Hematopoietic multipotent progenitor cell treated with erythropoietin and hydrocortisone succinate and interleukin-3 and kit ligand, for 17 days (in vitro differentiated cells): ENCODE results near the gene SCAMP5.

Experiments used
- DNase-seq: peaks from one replicate; pipeline ENCODE4 v3.0.0-alpha.2; 2015; ENCODE audit warnings: low spot score

SCAMP5 gene

DNA sequence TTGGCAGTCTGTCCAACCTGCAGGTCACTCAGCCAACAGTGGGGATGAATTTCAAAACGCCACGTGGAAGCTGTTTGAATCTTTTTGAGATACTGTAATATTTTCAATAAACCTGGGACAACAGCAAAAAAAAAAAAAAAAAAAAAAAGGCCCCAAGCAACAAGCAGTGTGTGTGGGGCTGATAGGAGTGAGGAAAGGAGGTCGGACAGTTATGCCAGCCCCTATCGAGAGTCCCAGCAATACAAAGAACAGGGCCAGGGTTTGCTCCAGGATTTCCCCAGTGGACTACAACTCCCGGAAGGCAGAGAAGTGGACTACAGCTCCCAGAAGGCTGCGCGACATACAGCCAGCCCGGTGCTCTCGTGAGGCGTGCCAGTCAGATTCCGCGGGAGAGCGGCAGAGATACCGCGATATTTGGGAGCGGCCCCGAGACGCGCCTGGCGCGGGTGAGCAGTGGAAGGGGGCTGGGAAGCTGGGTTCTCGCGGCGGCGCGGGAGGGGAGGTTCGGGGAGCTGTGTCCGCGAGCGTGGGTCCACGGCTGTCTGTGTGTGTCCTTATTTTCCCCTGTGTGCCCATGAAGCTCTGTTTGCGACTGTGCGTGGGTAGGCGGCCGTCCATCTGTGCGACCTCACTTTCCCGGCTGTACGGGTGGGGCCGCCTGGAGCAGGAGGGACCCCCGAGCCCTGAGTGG, 28.0 kb downstream of the SCAMP5 start, which contains the start of gene PPCDC:
PPCDC (plus strand) TSS at position 410 of the 691 bp plus-strand sequence. CDS start 4,729 bp downstream, outside the sequence.
- DNase-seq = peak; percentile 93

DNA sequence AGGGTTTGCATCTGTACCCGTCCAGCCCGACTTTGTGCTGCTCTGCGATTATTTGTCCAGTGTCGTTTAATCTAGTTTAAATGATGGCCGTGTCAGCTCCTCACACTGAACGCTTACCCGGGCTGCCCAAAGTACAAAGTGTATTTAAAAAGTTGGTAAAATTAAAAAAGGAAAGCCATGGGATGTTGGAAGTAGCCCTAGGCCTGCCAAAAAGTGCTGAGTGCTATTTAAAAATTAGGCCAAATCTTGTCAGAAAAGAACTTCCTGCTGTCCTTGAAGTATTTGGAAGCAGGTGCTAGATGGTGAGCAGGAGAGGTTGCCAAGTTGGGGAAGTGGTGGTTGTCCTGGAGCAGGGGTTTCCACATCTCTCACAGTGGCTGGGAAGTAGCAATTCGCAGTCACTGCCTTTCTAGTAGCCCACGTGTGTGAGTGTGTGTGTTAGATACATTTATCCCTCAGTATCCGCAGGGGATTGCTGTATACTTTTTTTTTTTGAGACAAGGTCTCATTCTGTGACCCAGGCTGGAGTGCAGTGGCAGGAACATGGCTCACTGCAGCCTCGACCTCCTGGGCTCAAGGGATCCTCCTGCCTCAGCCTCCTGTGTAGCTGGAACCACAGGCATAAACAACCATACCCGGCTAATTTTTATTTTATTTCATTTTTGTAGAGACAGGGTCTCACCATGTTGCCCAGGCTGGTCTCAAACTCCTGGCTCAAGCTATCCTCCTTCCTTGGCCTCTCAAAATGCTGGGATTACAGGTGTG, 28.7 kb downstream of the SCAMP5 start:
- no peak for DNase-seq

DNA sequence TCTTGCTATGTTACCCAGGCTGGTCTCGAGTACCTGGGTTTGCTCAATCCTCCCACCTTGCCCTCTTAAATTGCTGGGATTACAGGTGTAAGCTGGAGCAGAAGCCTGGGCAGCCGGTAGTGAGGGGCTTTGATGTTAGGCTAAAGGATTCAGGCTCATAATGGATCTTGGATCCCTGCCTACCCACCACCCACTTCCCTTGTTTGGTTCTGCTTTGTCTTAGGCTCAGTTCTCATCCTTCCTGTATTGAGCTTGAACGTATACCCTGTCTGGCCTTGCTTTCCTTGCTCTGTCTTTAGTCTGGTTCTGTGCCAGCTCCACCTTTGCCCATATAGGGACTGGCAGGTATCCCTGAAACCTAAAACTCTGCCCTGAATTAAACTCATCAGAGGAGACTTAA, 29.7 kb downstream of the SCAMP5 start:
- DNase-seq = no peak

DNA sequence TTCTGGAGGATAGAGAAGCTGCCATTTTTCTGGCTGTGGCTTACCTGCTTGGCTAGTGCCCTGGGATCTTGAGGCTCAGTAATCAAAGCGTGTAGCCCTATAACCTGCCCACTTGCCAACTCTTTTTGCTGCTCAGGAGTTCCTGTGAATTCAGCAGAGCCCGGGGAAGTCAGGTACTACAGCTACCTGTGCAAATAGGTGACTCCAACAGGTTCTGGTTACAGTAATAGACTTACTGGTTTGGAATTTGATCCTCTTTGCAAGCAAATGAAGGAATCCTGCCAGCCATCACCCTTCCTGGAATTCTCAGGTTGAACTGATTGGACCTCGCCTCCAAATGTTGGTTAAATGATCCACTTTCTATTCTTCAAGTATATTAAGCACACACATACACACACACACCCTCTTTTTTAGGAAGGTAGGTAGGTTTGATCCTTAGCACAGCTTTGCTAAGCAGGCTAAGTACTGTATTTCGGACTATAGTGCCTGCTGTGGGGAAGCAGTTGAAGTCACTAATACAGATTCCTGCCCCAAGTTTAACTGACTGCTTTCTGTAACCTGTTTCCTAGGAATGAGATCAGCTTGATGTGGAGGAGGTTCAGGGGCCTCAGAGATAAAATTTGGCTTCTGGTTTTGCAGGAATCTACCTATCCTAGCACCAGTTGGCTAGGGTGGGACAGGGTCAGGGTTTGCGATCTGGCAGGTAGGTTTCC, 30.3 kb downstream of the SCAMP5 start:
- DNase-seq = no peak

DNA sequence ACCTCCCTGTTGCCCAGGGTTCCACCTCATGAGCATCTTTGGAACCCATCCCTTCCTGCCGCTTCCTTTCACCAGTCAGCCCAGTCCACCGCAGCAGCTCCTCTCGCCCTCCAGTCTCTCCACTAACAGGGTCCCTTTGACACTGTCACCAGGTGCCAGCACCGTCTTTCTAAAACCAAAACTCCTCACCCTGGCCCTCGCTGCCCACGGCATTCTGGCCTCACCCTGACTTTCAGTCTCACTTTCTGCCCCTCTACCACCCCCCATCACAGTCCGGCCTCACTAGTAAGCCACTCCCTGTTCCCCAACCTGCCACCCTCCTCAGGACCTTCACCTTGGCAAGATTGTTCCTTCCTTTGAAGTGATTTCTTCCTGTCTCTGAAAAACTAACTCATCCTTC, 32.2 kb downstream of the SCAMP5 start:
- DNase-seq = no peak

DNA sequence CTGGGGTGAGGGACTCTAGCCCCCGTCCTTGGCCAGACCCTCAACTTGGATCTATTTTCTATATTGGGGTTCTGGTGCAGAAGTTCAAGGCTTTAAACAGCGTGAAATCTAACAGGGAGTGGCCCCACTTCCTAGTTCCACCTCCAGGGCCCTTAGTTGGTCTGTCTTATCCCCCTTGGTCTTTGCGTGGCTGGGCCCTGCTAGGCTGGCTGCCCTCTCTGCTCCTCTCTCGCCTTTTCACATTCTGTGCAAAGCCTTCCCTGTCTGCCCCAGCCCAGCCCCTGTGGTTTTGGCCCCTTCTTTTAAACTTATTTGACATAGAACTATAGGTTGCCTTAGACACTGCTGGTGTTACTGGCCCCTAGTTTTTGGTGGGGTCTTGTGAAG, 33.6 kb downstream of the SCAMP5 start:
- DNase-seq = no peak

DNA sequence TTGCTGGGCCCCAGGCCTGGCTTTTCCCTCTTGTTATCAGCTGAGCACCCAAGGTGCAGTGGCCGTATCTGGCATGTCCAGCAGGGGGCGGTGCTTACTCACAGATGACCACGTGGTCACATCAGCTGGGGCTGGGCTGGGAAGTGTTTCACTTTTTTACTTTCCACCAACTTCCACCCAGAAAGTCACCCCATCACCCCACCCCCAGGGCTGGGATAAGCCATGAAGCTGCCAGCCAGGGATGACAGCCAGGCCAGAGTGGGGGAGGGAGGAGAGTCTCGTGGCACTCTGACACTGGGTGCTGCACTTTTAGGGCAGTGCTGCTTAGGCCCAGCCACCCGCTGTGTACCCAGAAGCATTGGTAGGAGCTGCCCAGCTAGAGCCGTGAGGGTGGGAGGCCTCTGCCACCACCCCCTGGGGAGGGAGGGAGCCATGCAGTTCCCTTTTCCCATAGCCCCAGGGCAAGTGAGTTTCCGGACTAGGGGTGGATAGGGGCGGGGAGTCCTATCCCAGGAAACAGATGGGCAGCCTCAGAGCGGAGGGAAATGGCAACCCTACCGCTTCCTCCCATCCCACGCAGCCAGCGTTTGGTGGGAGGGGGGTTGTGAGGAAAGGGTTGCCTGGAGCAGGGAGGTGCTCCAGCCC, 34.1 kb downstream of the SCAMP5 start:
- DNase-seq = peak; percentile 92

DNA sequence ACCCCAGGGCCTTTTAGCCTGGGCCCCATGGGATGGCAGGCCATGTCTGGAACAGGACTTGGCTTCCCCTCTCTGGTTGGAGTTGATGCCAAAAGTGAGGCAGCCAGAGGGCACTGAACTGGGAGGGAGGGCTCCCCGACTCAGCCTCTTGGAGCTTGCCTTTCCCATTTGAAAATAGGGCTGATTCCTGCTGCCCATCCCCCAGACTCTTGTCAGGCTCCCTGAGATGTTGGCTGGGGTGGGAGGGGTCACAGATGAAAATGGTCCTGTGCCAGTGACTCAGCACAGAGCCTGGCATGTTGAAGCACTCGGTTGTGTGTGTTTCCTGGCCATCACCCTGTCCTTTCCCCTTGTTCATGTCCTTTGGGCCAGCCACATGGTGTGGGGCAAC, 34.7 kb downstream of the SCAMP5 start:
- no peak for DNase-seq

DNA sequence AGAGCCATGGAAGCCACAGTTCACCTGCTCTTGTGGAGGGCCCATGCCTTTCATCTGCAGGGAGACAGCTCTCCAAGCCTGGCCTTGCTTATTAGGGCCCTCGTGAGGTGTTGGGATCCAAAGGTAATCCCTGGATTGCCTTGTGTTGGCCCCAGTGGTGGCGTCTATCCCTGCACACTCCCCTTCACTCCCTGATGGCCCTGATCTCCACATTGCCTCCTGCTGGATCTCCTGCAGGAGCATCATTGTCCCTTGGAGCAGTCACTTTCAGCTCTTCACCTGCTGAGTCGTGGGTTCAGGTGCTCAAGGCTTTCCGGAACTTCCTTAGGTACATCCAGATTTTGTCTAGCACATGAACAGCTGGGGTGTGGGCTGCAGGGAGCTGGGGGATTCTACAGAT, 35.1 kb downstream of the SCAMP5 start:
- DNase-seq = no peak

DNA sequence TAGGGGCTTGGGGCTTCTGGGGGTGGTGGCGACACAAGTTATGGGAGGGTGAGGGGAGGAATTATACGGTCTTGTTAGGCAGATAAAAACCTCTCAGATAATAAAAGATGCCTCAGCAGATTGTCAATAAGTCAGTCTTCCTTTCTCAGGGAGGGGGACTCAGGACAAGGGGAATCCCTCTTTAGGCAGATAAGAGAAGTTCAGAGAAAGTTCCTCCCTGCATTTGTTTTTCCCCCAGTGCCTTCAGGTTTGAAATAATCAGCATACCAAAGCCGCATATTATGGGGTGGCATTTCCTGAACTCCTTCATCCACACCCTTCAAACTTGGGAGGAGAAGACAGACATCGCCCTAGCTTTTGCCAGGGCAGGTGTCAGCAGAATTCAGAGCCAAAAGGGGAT, 36.5 kb downstream of the SCAMP5 start:
- DNase-seq = no peak

DNA sequence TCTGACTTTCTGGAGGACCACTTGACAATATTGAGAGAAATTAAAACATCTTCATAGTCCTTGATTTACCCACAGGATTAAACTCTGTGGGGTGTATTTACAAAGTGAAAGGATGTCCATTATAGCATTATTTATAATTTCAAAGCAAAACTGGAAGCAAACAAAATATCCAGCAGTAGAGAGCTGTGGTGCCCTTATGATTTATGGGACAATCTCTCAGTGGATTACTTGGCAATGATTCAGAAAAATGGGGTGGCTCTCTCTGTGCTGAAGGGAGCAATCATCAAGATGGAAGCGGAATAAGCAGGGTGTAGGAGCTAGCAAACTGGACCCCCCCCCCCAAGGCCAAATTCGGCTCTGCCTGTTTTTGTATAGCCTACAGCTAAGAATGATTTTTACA, 37.0 kb downstream of the SCAMP5 start:
- DNase-seq = no peak

DNA sequence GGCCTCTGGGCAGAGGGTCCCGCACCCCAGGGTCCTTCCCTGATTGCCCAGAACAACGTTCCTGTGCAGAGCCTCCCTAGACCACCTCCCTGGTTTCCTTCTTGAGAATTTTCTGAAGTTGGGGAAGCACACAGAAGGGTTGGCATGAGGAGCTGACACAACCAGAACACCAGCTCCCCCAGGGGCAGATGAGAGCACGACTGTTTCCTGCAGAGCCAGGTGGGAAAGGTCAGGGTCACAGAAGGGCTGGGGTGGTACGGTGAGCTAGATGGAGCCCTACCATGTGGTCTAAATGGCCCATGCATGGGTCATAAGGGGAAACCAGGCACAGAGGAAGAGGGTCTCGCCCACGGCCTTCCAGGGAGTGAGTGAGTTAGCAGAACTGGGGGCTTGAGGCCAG, 38.4 kb downstream of the SCAMP5 start:
- no peak for DNase-seq

DNA sequence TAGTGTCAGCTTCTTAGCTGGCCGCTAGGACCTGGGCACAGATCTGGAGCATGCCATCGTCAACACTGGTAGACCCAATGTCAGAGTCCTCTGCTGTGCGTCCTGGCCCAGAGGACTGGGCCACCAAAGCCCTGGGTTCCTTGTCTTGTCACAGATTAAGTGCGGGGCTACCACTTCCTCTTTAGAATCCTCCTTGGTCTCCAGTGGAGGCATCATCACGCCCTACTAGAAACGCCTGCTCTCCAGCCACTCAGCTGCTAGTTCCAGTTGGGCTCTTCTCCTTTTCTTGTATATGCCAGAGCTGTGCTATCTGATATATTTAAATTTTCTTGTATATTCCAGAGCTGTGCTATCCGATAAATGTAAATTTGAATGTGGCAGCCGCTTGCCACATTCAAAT, 39.3 kb downstream of the SCAMP5 start:
- no peak for DNase-seq

DNA sequence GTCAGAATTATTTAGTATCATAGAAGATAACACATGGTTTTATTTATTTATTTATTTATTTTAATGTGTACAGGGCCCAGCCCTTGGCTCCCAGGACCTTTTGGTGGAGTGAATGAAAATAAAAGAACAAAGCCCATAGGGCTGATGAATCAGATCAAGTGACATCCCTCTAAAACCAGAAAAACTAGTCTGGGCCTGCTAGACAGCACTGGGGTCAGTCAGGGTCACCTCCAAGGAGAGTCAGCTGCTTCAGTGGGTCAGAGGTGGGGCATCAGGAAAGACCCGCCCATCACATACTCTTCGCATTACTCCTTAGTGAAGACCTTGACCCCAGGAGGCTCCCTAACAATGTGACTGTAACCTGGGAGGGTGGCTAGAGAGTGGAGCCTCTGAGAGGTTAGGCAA, 40.9 kb downstream of the SCAMP5 start:
- no peak for DNase-seq

DNA sequence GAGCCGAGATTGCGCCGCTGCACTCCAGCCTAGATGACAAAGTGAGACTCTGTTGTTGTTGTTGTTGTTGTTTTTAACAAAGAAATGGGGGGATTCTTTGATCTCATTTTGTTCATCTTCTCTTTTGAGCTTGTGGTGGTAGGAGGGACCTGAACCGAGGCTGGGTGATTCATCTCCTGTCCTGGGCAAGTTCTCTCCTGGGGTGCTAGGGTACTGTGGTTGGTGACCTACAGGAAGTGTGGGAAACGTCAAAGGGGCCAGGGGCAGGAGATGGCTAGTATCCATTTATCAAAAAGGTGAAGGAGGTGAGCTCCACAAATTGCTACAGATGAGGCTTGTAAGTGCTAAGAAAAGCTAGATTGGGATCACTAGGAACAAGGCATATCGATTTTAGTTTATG, 42.3 kb downstream of the SCAMP5 start:
- no peak for DNase-seq

DNA sequence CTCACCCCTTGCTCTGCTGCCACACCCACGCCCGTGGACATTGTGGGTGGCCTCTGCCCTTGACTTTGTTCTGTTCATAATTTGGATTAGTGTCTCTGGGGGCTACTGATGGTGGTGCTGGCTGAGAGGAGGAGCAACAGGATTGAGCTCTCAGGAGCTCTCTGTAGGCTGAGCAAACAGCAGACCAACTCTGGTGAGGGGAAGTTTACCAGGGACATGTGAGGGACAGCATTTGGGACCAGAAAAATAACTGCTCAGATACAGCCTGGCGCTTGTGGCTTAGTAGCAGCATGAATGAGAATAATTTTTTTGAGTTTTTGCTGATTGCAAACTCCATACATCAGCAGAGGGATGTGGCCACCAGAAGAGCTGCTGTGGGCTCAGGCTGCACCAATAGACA, 42.9 kb downstream of the SCAMP5 start:
- DNase-seq = no peak

DNA sequence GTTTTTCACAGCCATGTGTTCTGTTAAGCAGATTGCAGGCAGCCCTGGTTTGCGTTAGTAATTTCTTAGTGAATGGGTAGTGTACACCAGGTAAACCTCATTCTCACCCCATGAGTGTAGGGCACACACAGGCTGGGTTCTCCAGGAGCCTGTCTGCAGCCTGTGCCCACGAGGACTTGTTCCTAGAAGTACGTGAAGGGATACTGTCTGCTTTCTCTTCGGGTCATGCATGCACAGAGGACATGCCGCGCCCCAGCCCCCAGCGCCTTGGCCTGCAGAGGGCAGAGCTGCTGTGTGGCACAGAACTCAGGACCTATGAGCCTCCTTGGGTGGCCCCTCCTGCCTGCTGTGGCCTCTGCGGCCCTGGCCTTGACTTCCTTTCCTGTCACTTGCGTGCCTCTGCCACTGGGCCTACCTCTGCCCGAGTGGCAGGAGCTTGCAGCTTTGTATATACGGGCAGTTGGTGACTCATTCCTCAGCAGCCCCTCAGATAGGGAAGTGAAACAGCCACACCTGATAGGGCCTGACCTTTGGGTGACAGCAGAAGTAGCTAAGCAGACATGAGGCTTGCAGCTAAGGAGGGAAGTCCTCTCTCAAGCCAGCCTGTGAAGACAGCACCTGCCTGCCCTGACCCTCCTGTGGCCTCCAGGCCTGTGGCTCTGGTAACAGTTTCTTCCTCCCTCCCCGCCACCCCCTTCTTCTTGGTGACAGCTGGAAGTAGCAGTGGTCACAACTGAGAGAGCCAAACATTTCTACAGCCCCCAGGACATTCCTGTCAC, 47.6 kb downstream of the SCAMP5 start:
- peak; percentile 64 for DNase-seq

DNA sequence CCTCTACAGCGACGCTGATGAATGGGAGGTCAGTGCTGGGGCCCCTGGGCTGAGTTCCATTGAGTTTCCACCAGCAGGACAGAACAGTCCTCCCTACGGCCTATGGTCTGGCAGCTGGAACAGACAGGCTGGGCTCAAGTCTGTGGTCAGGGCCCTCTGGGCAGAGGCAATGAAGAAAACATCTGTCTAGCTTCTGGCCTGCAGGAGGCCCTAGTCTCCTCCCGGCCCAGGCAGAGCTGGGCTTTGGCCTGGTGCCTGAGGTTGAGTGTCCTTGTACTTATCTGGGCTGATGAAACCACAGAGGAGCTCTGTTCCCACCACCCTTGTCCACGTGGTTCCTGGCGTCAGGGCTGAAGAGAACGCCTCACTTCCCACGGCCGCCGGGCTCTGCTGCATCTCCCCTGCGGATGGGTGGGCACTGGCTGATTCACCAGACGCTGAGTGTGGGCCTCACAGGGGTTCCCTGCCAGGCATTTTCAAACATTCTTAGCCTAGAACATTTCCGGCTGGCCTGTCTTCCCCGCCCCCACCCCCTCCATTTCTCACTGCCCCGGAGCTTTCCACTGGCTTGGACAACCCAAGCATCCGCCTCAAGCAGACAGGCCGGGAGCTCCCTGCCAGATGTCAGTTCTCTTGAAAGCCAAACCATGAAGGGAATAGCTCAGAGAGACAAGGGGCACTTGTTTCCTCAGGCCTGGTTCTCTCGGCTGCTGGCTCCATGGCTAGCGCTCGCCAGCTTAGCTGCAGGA, 48.3 kb downstream of the SCAMP5 start:
- DNase-seq = peak; percentile 78

DNA sequence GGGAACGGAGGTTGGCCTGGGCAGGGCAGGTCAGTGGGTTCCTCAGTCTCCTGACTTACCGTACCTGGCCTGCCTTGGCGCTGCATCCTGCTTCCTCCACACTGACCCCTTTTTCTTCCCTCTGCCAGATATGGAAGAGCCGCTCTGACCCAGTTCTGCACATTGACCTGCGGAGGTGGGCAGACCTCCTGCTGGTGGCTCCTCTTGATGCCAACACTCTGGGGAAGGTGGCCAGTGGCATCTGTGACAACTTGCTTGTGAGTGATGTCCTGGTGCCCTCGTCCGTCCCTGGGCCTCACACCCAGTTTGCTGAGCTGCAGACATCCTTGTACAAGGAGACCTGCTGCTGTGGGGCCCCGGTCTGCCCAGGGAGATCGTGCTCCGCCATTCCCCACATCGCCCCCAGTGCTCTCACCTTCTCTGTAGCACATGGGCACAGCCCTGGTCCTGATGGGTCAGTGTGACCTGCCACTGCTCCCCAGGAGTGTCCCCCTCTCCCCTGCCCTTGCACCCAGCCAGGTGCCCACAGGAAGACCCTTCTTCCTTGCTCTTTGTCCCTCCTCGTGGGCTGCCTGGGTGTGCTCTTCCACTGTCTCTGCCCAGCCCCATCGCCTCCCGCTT, 49.0 kb downstream of the SCAMP5 start:
- no peak for DNase-seq

DNA sequence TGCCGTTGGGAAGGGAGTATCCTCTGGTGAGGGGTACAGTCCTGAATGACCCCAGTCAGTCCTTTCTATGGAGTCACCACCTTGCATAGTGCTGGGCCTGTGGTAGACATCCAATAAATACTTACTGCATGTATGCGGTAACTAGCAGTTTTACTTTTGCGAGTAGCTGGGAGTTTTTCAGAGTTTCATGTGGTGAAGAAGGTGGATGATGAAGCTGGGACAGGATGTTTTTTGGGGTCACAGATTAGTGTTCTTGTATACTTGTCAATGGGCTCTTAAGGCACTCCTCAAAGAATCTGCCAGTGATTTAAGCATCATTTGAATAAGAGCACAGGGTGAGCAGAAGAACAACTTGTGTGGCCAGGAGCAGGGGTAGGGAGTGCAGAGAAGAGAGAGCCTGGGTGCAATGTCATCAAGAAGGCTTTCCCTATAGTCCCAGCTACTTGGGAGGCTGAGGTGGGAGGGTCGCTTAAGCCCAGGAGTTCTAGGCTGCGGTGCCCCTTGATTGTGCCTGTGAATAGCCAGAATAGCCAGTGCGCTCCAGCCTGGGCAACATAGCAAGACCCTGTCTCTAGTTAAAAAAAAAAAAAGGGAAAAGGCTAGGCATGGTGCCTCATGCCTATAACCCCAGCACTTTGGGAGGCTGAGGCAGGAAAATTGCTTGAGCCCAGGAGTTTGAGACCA, 50.1 kb downstream of the SCAMP5 start:
- DNase-seq = no peak
